ENCODE data around the gene BZW2.
"Not testable (repeated sequence)": the region's sequence is repeated elsewhere in the genome, so short reads cannot be mapped to it uniquely, and the experiment has no call there.

The BZW2 gene

GRCh38 chr7:16675277-16675676, 29.3 kb downstream of the BZW2 start:
- no peak for DNase-seq

DNA sequence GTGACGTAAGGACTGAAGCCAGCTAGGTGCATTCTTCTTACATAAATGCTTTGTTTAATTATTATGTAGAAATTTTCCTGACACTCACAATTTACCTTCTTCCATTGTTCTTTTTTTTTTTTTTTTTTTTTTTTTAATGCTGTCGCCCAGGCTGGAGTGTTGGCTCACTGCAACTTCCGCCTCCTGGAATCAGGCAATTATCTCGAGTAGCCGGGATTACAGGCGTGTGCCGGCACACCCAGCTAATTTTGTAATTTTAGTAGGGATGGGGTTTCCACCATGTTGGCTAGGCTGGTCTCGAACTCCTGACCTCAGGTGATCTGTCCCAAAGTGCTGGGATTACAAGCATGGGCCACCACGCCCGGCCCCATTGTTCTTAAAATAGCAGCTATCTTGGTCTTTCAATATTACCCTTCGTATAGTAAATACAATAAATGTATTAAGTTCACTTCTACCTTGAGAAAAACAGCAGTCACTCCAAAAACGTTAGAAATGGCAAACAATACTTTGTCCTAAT, 32.1 kb downstream of the BZW2 start:
- no peak for DNase-seq

DNA sequence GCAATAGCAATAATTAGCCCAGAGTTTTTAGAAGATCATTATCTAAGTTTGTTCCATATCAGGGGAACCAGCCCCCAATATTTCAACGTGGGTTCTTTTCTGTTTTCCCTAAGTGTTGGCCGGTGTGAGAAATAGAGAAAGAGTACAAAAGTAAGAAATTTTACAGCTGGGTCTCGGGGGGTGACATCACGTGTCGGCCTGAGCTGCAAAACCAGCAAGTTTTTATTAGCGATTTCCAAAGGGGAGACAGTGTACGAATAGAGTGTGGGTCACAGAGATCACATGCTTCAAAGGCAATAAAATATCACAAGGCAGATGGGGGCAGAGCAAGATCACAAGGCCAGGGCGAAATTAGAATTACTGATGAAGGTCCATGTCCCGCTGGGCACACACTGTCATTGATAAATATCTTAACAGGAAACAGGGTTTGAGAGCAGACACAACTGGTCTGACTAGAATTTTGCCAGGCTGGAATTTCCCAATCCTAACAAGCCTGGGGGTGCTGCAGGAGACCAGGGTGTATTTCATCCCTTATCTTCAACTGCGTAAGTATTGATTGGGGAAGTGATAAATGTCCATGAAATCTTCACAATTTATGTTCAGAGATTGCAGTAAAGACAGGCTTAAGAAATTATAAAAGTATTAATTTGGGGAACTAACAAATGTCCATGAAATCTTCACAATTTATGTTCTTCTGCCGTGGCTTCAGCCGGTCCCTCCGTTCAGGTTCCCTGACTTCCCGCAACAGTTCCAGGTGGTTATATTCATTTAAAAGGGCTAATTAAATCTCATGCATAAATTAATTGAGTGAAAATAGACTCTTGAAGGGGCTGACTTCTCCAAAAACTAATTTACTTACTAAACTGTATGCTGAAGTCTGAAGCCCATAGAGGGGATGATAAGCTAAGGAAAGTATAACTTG, 32.9 kb downstream of the BZW2 start:
- DNase-seq = not testable (repeated sequence)

DNA sequence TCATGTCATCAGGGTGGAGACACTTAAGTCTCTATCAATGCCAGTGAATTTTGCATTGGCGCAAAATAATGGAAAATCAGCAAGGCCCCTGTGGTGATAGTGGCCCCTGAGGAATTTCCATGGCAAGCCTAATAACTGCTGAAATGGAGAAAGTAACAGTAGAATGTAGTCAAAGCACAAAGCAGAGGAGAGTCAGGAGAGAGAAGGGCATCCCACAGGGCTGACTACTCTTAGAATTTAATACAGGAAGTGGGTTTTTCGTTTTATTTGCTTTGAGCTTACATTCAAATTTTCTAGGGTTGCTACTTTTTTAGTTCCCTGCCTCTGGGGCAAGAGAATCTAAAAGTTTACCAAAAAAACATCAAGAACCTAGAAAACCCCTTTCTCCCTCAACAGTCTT, 39.0 kb downstream of the BZW2 start:
- no peak for DNase-seq

DNA sequence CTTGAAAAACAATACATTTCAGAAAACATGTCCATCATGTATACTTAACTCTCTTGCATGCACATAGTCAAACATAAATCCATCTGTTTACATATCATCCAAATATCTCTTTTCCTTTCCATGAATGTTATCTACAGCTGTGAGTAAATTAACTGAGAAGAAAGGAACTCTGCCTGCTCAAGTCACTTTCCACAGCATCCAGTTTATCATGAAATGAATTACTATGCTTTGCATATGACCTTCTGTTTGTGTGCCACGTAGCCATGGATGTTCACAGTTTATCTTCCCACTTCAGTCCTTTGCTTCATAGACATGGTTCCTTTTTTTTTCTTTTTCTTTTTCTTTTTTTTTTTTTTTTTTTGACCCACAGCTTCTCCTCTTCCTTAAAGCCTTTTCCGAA, 39.6 kb downstream of the BZW2 start:
- DNase-seq = no peak

DNA sequence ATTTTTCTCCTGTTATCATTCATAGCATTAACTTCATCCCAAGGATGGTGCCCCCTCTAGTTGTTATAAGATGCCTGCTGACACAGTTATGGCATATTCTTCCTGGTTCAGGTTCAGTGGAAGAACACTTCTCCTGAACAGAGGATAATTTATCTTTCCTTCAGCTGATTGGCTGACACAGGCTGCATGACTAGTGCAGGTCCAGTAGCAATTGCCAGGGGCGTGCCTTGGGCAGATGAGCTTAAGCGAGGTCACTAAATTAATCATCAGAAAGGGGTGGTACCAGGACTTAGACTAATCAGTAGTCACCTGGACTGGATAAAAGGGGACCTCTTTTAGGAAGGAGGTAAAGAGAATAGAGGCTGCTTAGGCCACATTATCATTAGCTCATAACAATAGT, 42.3 kb downstream of the BZW2 start:
- DNase-seq = no peak

GRCh38 chr7:16691241-16691640, 45.3 kb downstream of the BZW2 start:
- DNase-seq = no peak

DNA sequence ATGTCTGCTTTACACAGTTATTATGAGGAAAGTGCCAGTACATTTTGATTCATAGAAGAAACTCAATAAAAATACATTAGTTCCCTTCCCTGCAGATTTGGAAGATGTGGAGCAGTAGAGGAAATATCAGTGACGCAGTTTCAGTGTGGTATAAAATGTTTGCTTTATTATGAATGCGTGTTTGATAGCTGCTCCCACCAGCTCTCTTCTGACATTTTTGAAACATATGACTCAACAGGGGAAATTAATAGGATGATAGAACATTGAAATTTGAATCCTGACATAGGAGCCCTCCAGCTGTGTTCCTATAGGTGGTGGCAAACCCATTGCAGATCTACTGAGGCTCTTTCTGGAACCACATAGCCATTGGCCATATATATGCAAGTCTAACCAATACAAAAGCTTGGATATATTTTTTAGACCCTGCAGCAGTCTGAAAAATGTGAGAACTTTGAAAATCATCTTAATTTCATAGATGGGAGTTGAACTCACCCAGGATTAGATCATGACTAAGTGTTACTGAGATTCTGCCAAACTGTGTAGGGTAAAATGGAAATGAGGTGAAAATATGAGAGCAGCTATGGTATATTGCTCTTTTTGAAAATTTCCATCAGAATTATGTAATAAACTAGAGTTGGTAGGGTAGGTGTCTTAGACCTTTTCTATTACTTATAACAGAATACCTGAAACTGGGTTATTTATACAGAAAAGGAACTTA, 47.8 kb downstream of the BZW2 start:
- no peak for DNase-seq

- DNase-seq = no peak
These were observed 48.8 kb downstream of the BZW2 start for GRCh38 chr7:16694806-16695205.

DNA sequence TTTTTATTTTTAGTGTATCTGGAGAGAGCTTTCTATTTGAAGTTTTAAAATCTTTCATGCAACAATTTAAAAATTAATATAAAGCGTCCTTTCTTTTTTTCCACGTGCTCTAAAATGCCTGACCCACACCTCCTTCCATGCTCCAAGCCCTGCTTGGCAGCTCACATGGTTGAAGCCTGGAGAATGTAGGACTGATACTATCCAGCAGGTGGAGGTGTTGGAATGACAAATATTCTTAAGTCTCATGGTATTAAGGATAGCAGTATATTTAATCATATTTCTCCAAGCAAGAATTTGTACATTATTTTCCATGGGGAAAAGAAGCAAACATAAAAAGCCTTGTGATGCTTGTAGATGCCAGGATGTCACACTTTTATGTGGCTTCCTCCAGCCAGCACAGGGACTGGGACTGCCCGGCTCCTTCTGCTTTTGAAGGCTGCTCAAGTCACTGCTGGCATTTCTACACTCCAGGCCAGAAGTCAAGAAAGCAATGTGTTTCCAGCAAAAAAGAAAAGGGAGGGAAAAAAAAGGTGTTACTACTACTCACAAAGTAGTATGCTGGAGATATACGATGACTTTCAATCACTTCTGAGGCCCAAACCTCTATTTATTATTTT, 49.7 kb downstream of the BZW2 start:
- no peak for DNase-seq

DNA sequence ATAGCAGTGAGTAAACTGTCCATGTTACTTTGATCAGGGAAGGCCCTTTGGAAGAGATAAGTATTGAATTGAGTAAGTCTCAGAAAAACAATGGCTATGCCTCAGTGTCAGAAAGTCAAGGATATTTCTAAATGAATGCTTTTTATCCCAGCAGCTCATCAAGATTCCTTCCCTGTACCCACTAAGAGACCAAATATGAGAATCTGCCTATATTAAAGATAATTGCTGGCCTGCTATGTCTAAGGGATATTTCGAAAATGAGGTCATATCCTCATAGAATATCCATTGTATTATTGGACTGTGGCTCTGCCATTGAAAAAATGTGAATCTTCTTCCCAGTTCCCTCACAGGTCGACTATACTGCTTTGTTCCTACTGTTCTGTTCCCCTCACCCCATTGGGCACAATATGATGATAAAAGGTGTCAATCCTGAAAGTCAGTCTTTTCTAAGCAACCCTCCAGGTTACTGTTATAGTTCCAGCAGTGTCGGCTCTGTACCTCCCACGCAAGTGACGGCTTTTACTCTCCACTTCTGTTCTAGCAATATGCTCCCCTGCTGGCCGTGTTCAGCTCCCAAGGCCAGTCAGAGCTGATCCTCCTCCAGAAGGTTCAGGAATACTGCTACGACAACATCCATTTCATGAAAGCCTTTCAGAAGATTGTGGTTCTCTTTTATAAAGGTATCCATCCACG, 51.7 kb downstream of the BZW2 start:
- DNase-seq = no peak

DNA sequence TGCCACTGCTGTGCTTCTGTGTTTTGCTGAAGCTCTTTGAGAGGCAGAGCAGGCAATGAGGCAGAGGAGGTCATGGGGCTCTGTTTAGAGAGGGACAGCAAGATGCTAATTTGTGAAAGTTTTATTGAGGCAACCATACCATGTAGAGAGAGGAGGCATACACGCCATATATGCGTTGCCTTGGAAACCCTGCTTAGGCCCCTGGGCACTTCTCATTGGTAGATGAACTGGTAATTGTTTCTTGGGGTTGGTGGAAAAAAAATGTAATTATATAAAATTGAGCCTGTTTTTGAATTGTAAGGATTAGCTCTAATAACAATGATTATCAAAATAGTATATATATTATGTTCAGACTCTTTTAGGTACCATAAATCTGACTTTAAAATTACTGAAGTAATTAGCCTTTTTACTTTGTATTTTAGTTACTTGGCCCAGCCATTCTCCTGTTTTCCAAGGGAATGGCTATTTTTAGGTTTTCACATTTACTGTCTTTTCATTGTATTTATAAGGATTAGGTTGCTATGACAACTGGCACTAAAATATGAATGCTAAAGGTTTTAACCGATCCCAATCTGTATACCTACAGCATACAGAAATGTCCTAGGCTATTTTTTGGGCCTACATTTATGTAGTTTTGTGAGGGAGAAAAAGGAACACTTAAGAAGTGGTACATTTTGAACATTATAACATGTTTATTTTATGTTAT, 52.4 kb downstream of the BZW2 start:
- no peak for DNase-seq

- no peak for DNase-seq
These were observed 56.5 kb downstream of the BZW2 start for GRCh38 chr7:16702441-16702840.

- no peak for DNase-seq
These were observed 62.5 kb downstream of the BZW2 start for GRCh38 chr7:16708511-16708910.

DNA sequence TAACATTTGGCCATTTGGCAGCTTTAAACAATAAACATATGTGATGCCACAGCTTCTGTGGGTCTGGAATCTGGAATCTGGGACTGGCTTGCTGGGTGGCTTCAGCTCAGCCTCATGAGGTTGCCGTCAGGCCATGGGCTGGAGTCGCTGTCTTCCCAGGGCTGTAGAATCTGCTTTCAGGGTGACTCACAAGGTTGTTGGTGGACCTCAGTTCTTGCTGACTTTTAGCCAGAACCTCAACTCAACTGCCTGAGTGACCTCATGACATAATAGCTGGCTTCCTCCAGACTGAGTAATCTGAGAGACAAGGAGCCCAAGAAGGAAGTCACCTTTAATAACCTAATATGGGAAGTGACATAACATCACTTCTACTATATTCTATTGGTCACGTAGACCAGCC, 63.0 kb downstream of the BZW2 start:
- DNase-seq = no peak

GRCh38 chr7:16710651-16711050, 64.7 kb downstream of the BZW2 start:
- no peak for DNase-seq

DNA sequence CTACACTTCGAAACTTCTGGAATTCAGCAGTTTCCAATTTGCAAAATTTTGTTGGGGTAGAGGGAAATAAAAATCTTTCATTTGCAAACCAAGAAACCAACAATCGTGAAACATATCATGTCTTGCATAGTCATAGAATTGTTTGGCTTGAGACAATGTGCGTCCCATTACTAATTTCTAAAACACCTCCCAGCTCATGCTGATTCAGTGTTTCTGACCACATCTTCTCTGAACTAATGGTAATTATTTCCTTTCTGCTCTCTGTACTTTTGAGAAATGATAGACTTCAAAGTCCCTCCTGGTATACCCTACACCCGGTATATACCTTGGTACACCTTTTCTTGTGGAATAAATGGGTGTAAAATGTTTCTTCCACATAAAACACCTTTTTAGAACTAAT, 65.7 kb downstream of the BZW2 start:
- no peak for DNase-seq

DNA sequence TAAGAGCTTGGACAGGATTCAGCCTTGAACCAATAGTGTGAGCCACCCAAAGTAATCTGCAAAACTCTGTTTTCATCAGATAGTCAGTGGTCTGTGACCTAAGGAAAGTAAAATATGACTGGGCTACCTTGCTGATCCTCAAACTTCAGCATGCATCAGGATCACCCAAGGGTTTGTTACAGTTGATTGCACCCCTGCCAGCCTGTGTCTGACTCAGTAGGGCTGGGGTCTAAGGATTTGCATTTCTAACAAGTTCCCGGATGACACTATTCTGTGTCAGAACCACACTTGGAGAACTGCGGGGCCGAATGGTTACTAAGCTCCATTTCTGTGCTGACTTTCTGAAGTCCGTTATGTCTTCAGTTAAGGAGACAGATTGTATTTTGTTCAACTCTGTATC, 66.9 kb downstream of the BZW2 start:
- DNase-seq = no peak

DNA sequence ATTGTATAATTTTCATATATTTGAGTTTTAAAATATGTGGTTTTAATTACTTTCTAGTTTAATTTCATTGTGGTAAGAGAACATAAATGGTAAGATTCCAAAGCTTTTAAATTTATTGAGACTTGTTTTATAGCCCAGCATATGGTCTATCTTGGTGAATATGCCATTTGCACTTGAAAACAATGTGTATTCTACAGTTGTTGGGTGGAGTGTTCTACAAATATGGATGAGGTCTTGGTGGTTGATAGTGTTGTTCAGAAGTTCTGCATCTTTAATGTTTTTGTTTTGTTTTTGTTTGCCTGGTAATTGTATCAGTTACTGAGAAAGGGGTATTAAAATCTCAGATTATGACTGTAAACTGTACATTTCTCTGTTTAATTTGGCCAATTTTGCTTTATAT, 69.9 kb downstream of the BZW2 start:
- DNase-seq = no peak

DNA sequence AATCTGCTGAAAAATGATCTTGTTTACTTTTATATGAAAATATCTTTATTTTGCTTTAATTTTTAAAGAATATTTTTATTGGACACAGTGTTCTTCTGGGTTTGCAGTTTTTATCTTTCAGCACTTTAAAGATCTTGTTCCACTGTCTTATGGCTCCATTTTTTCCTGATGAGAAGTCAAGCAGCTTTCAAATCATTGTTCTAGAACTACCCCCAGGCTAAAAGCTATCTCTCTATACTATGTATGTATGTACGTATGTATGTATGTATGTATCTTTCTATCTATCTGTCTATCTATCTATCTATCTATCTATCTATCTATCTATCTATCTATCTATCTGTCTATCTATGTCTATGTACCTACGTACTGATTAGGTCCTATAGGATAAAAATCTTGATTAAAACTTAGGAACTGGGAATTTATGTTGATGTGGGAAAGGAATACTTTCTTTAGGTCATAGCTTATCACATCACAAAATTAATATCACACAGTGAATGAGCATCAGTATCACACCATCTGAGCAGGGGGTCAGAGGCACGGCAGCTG, 72.2 kb downstream of the BZW2 start:
- no peak for DNase-seq

- DNase-seq = no peak
These were observed 73.7 kb downstream of the BZW2 start for GRCh38 chr7:16719699-16720098.

GRCh38 chr7:16721541-16721940, 75.6 kb downstream of the BZW2 start:
- DNase-seq = no peak
